ENCODE data around the gene MXD4.

The MXD4 gene, protein sequence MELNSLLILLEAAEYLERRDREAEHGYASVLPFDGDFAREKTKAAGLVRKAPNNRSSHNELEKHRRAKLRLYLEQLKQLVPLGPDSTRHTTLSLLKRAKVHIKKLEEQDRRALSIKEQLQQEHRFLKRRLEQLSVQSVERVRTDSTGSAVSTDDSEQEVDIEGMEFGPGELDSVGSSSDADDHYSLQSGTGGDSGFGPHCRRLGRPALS

DNA sequence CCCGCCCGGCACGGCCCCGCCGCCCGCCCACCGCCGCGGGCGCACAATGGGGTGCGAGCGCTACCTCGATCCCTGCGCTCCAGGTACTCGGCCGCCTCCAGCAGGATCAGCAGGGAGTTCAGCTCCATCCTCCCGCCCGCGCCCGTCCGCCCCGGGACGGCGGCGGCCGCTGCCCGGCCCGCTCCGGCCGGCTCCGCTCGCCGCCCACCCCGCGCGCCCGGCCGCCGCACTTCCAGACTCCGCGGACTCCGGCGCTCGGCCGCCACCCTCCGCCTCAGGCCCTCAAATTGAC is at the start of gene MXD4:
TSS of gene MXD4 (minus strand) at position 257 of the 292 bp plus-strand sequence. CDS start at position 128, 129 bp downstream.
- no peak for DNase-seq

DNA sequence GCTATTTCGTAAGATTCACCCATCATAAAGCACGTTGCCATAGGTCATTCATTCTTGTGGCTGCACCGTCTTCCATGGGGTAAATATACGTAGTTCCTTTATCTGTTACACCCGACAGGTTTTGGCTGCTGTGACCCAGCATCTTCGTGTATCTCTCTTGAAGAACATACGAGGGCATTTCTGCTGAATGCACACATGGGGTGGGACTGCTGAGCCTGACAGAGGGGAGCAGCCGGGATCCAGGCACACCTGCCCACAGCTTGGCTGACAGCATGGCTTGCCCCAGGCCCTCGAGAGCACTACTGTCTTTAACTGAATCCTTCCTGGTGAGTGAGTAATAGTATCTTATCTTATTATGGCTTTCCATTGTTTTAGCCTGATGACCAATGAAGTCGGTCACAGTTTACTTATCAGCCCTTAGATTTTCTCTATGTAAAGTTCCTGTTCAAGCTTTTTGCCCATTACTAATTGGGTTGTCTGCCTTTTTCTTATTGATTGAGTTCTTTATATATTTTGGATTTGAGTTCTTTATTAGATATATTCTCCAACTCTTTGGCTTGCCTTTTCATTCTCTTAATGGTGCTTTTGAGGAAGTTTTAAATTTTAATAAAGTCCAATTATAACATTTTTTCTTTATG is 45.0 kb upstream of the MXD4 start:
- no peak for DNase-seq

DNA sequence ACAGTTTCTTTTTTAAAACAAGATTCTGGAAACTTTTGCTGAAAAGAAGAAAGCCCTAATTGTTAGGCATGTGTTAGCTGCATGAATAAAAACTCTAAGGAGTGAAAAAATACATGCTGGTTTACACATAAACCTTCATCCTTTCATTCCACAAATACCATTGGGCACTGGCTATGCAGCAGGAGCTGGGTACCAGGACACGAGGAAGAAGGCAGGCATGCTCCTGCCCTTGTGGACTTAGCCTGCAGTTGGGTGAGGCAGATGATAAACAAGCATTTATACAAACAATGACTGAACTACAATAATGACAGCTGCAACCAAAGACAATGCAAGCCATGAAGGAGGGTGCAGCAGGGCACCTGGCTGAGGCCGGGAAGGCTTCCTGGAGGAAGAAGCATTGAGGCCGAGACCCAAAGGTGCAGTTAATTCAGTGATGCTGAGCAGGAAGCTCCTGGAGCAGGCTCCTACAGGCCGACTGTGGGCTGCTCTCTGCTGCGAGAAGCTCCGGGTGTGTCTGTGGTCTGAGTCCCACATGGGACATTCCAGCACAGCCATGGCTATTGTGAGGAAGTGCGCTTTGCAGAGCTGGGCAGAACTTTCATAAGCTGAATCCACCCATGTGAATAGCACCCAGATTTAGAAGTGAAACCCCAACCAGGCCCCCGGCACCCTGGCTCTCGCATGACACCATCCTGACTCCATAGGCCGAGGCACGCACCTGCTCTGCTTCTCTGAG is 44.0 kb upstream of the MXD4 start:
- DNase-seq, result no peak

DNA sequence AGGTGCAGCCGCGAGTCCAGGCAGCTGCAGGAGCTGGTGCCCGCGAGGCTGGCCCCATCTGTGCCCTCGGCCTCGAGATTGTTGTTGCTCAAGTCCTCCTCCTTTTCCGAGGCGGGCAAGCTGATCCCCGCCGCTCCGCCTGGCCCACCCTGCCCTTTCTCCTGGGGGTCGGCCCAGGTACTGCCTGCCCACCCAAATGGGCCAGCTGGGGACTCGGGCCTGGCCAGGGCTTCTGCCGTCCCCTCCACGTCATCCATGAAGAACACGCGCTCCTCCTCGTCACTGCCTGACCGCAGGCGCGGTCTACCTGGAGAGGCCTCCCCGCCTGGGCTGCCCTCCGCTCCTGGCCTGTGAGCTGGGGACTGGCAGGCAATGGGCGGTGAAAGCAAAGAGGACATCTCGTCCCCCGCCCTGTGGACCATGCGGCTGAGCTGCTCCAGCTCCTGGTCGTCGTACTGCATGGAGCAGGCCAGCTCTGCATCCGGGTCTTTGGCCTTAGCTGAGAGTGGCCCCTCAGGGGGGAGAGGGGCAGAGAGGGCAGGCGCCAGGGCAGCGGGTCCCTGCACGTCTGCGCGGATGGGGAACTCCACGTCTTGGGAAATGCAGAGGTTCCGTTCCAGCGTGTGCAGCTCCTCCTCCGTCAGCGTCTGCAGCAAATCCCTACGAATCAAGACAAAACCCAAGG is 43.1 kb upstream of the MXD4 start:
- DNase-seq, result no peak

DNA sequence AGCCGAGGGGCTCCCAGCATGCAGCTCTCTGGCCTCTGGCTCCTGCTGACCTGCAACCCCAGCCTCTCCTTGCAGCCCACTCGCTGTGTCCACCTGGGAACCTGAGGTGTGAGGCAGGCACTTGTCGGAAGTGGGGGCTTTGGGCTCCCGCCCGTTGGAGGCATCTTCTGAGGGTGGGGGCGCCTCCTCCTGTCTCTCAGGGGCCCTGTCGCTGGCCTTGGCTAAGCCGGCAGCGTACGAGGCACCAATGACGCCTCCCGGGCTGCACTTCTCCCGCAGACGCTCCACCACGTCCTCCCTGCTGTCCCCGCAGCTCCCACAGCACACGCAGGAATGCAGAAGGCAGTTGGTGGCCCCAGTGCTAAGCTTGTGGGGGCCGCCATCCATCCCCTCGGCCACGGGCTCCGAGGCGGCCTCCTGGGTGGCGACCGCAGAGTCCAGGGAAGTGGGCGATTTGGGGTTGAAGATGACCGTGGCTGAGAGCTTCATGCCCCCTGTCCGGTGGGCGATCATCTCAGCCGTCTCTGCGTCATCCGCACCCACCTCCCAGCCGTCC is 42.5 kb upstream of the MXD4 start:
- DNase-seq, result no peak

DNA sequence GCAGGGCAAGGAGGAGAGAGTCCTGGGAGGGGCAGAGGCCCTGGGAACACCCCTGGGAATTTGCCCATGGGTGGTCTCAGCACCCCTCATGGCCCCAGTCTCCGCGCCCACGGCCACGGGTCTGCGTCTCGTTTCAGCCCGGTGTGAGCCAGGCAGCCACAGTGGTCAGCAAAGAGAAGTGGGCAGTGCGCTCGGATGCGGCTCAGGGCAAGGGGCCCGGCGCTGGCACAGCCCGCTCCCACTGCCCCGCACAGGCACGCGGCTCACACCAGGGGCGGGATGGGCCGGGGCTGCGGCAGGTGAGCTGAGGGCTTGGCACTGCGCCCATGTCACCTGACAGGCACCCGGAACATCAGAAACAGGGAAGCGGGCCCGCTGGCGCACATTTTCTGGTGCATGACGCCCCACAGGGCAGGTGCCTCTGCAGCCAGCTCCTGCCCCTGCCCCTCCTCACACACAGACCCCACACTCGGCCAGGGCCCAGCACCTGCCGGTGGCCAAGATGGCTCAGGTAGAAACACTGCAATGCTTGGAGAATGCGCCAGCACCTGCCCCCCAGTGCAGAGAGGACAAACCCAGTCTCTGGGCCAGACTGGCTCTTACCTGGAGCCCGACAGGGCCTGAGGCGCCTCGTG is 41.9 kb upstream of the MXD4 start:
- no peak for DNase-seq

DNA sequence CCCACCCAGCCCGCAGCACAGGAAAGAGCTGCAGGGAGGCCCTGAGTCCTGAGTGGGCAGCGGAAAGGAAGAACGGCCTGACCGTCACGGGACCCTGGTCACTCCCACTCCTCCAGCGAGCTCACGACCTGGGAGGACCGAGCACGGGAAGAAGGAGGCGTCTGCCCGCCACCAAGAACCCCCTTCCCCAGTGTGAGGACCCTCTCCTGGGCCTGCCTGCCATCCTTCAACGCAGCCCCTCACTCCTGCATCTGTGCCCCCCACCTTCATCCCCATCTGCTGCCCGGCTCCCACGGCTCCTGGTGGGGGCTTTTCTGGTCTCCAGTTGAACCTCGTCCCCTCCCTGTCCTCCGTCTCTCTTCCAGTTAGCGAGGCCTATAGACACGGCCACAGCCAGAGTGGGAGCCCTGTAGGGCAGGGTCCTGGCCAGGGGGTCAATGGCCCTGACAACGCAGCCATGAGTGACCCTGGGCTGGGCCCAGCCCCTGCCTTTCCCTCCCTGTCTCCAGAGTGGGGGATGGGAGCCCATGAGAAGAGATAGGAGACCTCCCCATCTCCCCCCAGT is 41.3 kb upstream of the MXD4 start:
- no peak for DNase-seq

DNA sequence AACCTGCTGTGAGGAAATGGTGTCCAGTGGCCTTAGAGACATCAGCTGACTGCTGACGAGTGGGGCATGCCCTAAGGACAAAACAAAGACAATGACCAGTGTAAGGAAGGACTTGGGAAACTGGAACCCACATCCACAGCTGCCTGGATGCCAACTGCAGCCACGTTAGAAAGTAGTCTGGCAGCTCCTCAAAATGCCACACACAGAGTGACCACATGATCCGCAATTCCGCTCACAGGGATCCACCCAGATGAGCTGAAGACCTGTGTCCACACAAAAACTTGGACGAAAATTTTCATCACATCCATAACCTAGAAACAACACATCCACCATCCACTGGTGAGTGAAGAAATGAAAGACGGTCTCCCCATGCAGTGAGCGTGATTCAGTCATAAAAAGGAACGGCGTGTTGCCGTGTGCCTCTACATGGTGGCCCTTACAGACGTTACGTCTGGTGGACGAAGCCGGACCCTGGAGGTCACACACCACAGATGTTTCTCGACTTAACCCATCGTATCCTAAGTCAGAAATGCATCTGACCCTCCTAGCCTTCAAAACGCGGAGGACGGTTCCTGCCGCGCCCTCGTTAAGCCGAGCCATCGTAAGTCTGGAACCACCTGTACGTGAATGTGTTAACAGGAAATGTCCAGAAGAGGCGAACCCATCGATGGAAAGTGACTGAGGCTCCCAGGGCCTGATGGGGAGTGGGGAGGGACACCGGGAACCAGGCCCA is 40.6 kb upstream of the MXD4 start:
- no peak for DNase-seq

DNA sequence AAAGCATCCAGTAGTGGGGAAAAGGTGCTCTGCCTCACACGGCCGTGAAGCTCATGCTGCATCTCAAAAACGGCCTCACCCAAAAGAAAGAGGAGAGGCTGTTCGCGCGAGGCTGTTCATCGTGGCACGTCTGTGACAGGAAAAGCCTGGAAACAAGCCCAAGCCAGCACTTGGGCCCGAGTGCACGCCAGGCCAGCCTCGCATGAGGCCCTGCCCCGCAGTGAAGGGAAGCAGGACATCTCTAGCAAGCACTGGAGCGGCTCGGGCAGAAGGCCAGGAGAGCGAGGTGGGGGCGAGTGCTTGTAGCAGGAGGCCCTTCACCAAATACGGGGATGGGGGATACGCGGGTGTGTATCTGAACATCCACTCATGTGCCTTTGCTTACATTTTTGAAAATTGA is 39.9 kb upstream of the MXD4 start:
- DNase-seq, result no peak

DNA sequence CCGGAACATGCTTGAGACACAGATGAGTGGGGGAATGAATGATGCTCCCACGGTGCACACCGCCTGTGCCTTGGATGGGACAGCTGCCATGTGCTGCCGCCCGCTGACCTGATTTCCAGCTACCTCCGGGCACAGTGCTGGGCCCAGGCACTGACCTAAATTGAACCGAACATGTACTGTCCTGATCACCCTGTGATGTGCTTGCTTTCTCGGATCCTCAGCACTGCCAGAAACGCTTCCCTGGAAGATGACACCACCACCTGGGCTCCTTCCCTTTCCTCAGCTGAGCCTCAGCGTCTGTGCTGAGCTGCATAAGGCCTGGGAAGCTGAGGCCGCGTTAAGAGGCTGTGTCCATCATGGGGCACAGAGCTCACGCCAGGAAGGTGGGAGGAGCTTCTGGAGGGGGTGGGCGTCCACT is 39.3 kb upstream of the MXD4 start:
- DNase-seq, result no peak

DNA sequence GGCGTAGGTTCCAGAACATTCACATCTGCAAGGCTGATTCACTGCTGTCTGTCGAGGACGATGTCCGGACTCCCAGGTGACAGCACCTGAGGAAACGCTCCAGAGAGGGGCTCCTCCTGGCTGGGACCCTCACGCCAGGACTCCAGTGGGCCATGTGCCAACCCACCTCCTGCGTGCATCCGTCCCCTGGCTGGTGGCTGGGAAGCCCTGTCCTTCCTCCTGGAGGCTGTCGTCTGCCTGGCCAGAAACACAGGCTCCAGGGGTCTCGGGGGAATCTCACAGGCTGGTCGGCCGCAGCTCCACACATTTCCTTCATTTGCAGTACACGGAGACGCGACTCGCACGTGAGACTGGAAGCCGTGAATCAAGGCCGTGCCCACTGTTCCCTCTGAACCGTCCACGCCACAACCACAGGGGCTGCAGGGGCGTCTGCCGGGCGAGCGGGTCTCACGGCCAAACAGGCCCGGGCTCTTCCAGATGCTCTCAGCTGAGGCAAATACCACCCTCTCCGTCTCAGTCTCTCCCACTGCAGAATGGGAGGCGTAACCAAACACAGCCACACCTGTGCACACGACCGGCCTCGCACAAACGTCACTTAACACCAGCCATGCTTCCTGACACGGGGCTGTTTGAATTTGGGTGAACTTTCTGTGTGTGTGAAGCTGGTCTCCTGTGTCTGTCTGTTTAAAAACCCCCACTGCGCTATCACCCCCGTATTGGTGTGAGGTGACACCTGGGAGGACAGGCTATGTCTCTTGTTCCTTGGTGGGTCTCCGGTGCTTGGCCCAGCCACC is 38.7 kb upstream of the MXD4 start:
- no peak for DNase-seq

DNA sequence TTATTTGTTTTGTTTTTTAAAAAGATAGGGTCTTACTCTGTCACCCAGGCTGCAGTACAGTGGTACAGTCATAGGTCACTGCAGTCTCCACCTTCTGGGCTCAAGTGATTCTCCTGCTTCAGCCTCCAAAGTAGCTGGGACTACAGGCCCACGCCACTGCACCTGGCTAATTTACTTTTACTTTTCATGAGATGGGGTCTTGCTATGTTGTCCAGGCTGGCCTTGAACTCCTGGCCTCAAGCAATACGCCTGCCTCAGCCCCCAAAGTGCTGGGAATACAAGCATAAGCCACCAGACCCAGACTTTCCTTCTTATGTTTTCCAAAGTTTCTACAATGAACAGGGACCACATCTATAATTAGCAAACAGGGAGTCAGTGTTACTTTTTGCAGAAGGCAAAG is 37.9 kb upstream of the MXD4 start:
- DNase-seq, result no peak

DNA sequence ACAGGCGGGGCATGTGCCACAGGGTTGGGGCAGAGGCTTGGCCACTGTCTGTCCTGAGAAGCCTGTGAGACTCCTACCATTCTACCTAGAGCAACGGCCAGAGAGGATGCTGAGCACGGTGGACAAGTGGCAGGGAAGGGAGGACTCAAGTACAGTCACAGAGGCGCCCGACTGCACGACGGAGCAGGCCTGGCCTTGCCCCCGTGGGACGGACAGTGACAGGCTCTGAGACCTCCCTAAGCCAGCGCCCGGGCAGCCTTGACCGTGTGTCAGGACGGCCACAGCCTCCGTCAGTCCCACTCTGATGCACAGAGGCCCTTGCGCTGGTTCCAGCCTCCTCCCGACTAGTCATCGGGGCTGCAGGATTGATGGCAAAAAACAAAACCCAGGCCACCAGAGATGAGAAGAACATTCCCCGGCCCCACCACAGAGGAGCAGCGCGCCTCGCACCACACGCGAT is 36.7 kb upstream of the MXD4 start:
- DNase-seq, result no peak

DNA sequence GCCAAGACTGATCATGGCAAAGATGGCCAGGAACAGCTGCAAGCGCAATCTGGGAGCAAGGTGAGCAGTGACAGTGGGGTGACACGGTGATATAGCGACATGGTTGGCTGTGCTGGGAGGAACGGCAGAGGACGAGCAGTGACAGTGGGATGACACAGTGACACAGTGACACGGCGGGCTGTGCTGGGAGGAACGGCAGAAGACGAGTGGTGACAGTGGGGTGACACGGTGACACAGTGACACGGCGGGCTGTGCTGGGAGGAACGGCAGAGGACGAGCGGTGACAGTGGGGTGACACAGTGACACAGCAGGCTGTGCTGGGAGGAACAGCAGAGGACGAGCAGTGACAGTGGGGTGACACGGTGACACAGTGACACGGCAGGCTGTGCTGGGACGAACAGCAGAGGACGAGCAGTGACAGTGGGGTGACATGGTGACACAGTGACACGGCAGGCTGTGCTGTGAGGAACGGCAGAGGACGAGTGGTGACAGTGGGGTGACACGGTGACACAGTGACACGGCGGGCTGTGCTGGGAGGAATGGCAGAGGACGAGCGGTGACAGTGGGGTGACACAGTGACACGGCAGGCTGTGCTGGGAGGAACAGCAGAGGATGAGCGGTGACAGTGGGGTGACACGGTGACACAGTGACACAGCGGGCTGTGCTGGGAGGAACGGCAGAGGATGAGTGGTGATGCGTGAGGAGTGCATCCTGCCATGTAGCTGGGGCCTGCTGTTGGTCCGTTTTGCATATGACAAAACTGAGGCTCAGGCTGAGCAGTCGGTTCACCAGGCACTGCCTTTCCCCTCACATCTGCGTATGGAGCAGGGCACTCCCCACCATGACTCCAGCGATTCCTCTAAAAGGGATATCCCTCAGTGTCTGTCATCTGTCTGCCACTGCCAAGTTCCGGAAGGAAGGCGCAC is 36.0 kb upstream of the MXD4 start:
- DNase-seq, result no peak

DNA sequence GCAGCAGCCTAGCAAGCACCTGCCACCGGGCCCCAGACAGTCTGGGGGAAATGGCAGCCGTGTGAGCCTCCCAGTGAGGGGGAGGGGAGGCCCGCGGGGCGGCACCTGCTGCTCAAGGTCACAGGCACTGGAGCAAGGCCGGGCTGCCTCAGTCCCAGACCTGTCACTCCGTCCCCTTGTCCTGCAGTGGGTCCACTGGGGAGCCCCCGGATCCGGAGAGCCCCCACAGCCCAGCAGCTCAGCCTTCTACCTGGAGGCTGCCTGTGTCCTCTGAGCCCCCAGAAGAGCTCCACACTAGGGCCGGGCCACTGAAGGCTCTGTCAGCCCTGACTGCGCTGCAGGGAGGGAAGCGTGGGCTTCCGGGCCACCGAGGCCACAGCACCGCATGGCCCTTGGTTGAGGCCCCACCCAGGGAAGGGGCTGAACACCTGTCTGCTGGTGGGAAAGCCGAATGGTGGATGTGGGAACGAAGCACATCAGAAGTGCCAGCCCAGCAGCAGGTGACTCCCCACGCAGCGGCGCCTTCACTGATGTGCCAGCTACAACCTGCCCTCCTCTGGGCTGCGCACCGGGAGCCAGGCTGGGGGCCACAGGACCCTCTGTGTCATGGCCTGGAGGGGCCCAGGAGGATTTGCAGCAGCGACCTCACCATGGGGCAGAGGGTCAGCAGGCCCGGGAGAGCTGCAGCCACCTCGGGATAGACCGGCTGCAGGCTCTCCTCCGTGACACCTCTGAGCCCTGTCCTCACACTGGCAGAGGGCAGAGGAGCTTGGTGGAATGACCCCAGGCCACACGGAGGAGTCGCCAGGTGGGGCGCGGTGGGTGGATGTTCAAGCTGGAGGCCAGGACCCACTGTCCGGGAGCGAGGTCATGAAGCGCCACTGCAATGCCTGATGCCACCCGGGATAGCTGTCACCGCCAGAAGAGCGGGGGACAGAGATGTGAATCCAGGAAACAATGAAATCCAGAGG is 35.0 kb upstream of the MXD4 start:
- no peak for DNase-seq

DNA sequence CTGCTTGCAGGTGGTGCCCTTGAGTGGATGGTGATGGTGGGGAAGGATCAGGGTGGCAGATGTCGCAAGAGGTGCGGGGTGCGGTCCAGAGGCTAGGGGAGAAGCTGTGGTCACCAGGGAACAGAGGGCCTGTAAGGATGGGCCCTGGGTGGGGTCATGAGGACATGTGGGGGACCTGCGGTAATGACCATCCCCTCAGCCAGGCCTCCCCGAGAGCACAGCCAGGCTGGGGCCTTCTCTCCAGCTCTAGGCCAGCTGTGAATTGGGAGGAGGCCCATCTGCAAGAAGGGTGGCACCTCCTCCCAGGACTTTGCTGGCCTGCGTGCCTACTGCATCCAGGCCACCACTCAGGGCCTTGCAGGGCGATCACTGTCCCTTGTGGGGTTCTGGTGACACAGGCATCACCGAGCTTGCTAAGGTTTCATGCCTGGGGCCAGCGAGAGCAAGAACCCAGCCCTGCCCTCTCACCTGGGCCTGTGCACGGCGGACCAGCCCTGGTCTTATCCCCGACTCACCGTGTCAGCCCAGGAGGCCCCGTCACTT is 34.1 kb upstream of the MXD4 start:
- no peak for DNase-seq

DNA sequence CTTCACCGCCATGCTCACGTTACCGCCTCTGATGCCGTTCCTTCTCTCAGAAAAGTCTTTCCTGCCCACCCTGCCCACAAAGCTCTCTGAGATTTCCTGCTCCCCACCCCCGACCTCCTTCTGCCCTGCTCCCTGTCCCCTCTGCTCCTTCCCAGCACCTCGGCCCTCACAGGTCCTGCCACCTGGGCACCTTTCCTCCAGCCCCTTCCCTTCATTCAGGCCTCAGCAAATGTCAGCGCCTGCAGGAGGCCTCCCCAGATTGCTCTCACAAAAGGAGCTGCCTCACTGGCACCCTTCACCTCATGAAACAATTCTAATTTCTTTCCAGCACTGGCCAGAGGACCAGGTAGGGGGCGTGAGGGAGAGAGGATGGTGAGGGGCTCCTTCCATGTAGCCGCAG is 33.6 kb upstream of the MXD4 start:
- no peak for DNase-seq

DNA sequence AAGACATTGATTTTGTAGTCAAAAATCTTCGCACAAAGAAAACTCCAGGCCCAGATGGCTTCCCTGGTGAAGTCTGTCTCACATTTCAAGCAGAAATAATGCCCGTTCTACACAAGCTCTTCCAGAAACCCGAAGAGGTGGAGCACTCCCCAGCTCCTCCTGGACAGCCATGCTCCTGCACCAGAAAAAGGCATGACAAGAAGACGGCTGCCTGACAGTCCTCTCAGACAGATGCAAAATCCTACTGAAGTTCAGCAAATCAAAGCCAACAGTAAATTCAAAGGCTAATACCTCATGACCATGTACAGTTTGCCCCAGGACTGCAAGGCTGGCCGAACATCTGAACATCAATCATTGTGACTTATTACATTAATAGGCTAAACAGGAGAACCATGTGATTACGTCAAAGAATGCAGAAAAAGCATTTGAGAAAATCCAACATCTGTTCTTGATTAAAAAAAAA is 30.8 kb upstream of the MXD4 start:
- DNase-seq, result no peak

Measured in NCI-H2029 treated with DMSO at 0.1 percent for 48 hours (cell line).